SKM-1 (cell line): ENCODE results near the gene FRAT2.

Experiments
- DNase-seq: peaks from one replicate; lab custom pipeline; 2025; ENCODE audit not compliant: unreplicated experiment; lab: John Stamatoyannopoulos, UW

FRAT2 gene

DNA sequence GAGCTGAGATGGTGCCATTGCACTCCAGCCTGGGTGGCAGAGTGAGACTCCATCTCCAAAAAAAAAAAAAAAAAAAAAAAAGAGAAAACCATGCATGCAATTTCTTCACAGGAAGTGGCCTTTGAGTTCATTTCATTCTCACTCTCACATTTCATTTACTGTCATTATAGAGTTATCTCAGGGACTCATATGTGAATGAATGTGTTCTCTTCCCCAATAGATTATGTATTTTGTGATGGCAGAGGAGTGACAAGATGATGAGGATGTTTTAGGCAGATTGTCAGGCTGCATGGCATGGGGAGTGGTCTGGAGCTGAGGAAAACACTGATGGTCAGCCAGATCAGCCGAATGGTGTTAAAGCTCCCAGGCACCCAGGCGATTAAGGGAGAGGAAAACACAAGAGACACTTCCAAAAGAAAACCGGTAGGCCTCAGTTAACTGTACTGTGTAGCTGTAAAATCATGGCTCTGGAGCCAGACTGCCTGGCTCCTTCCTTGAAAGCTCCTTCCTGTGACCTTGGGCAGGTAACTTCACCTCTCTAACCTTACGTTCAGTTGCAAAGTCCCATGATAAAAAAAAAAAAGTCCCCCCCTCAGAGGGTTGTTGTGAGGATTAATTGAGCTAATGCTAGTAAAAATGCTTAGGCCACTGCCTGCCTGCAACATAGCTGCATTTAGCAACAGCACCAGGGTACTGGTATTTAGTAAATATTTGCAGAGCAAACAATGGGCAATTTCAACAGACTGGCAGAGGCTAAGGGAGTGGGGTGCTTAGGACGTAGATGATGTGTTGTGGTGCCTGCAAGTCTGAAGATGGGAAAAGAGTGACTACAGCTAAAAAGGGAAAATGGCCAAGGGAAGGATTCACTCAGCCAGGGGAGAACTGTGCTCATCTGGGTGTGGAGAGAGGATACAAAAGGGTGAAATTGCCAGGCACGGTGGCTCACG is 6.9 kb downstream of the FRAT2 start:
- DNase-seq = no peak

DNA sequence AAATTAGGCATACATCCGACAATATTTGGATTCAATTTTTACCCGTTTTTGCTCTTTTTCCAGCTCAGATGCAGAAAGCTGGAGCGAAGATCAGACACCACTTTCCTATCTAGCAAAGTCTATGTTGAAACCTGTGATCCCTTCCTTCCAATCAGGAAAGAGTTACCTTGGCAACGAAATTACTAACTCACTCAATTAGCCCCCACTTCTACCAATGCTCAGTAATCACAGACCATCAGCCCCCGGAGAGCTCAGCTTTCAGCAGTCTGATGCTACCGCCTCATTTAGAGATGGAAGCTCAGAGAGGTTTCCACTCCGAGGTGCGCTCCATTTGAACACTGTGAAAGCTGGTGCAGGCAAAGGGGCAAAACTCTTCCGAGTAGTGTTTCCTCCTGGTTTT is 8.8 kb downstream of the FRAT2 start:
- no peak for DNase-seq

DNA sequence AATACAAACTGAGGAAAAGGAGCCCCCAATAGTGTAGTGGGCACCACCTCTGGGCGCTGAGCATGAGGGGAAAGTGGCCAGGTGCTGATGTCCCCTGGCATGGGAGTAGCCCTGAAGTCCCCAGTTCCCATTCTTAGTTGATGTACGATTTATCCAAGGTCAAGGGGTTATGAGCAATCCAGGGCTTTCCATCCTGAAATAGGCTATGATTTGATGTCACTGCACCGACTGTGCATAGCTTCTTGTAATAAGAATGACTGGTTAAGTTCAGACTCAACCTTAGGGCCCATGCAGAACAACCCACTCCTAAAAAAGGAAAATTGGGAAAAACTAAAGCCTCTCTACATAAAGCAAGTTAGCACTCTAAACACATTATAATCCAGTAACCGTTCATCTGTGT is 11.0 kb downstream of the FRAT2 start:
- DNase-seq = no peak

DNA sequence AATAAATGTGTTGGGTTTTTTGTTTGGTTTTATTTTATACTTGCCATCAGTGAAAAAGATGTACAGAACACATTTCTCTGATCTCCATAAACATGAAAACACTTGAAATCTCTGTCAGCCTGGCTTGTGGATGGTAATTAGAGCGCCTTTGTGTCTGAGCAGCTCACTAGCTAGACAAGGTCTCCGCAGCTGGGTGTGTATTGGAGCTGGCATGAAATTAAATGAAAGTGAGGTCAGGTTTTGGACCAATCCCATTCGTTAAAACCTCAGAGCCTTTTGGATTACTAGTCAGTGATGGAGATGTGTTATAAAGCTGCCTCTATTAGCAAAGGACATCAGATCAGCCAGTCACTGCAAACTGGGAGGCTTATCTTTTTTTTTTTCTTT is 12.7 kb downstream of the FRAT2 start:
- DNase-seq = no peak

DNA sequence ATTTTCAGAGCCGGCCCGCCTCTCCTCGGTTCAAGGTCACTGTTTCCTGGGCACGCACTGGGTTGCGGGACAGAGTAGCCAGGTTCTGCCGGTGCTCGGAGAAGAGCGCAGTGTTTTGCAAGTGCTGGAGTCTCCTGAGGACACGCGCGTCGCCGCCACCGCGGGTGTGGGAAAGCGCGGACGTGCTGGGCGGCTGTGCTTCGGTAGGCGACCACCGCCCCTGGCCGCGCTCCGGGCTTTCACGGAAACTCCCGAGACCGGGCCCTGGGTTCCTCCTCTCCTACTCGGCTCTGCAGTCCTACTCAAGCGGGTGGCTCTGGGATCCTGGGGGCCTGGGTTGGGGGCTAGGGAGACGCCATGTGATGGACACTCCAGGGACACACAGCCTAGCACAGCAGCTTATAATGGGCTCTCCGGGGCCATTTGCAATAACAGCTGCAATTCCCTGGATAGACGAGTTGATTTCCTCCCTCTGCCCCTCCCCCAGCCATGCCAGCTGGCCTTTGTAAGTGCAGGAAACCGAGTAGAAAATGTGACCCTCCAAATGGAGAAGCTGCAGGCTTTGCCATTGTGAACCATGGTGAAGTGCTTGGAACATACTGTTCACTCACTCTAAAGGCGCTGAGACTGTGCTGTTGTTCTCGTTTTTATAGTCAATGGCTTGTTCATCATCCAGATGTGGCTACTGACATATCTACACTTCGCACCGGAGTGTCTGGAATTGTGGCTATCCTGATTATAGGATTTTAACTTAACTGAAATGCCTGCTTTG is 13.3 kb downstream of the FRAT2 start:
- peak; percentile 31 for DNase-seq

DNA sequence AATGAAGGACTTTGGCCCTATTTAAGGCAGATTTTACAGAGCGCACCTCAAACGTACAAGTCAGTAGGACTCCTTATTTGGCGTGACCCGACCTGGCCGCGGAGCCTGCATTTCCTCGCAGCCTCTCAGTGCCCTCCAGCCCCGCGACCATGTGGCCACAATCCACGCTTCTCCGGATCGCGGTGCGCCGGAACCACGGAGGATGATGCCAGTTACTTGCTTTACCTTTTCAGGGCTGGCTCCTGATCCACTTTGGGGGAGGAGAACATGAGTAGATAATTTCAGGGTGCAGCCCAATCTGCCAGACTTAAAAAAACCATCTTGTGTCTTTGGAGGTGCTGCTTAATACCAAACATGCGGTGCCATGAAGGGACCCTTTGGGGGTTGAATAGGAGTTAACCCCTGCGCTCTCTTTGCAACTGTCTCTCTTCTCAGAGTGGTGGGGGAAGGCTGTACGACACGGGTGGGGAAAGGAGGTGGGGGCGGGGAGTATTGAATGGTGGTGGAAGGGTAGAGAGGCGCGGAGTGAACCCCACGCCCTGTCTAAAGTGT is 14.0 kb downstream of the FRAT2 start:
- DNase-seq = no peak

DNA sequence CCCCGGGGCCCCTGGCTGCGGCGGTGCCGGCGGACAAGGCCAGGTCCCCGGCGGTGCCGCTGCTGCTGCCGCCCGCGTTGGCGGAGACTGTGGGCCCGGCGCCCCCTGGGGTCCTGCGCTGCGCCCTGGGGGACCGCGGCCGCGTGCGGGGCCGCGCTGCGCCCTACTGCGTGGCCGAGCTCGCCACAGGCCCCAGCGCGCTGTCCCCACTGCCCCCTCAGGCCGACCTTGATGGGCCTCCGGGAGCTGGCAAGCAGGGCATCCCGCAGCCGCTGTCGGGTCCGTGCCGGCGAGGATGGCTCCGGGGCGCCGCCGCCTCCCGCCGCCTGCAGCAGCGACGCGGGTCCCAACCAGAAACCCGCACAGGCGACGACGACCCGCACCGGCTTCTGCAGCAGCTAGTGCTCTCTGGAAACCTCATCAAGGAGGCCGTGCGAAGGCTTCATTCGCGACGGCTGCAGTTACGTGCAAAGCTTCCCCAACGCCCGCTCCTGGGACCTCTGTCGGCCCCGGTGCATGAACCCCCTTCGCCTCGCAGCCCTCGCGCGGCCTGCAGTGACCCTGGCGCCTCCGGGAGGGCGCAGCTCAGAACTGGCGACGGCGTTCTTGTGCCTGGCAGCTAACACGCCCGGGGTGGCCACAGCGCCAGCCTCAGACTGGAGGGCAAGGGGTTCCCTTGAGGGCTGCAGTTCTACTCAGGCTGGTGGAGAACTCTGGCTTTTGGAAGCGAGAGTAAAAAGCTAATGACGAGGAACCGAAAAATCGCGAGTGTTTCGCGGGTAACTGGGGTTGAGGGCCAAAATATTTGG is 14.7 kb downstream of the FRAT2 start:
- DNase-seq = no peak

DNA sequence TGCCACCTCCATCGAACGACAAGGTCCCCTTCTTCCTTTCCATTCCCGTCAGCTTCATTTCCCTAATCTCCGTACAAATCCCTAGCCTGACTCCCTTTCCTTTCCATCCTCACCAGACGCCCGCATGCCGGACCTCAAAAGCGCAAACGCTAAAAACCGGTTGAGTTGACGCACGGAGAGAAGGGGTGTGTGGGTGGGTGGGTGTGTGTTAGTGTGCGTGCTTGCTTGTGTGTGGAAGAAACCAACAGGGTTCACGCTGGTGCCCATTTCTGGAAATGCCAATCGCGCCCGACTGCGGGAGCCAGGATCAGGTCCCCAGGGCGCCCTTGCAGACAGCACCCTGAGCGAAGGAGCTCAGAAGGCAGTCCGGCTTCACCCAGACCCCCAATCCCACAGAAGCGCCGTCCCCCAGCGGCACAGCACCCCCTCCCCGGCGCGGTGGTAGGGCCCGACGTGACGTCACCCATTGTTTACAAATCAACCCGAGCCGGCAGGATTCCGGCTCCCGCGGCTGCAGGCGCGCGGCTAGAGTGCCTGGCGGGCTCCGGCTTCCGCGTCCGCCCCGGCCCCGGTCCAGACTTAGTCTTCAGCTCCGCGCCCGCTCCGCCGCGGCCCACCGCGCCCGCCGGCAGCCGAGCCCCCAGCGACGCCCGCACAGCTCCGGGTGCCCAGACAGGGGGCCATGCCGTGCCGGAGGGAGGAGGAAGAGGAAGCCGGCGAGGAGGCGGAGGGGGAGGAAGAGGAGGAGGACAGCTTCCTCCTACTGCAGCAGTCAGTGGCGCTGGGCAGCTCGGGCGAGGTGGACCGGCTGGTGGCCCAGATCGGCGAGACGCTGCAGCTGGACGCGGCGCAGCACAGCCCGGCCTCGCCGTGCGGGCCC is 15.5 kb downstream of the FRAT2 start, which contains the start of gene FRAT1:
Gene FRAT1, plus strand, starts transcription at position 500 of the 880 bp plus-strand sequence. Its CDS starts 183 bp downstream, at position 683.
- DNase-seq = peak; percentile 57

DNA sequence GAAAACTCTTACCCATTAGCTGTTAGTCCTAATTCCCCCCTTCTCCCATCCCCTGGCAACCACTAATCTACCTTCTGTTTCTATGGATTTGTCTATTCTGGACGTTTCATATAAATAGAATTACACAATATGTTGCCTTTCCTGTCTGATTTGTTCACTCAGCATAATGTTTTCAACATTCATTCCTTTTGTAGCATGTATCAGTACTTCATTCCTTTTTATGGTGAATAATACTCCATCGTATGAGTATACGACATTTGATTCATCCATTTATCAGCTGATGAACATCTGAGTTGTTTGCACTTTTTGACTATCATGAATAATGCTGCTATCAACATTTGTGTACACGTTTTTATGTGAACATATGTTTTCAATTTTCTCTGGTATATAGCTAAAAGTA is 19.9 kb downstream of the FRAT2 start:
- DNase-seq = no peak

DNA sequence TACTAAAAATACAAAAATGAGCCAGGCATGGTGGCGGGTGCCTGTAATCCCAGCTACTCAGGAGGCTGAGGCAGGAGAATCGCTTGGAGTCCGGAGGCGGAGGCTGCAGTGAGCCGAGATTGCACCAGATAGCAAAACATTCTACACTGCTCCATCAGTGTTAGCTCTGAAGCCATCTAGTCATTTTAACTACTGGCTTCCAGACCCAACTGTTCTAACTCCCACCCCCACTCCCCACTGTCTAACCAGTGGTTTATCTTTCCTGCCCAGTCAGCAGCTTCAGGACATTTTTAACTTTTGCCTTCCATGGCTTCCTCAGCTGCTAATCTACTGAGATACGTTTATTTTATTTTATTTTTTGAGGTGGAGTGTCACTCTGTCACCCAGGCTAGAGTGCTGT is 21.6 kb downstream of the FRAT2 start:
- DNase-seq = no peak

DNA sequence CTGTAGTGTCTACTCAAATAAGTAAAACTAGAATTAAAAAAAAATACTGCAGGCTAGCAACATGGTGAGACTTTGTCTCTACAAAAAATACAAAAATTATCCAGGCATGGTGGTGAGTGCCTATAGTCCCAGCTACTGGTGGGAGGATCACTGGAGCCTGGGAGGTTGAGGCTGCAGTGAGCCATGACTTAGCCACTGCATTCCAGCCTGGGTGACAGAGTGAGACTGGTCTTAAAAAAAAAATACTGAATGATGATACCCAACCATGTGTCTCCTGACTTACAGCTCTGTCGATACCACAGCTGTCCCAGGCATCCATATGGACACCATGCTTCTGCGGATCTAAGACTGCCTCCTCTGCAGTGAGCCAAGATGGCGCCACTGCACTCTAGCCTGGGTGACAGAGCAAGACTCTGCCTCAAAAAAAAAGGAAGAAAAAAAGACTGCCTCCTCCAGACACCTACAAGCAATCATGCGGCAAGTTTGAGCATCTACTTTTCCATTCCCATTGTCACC is 23.4 kb downstream of the FRAT2 start:
- no peak for DNase-seq

DNA sequence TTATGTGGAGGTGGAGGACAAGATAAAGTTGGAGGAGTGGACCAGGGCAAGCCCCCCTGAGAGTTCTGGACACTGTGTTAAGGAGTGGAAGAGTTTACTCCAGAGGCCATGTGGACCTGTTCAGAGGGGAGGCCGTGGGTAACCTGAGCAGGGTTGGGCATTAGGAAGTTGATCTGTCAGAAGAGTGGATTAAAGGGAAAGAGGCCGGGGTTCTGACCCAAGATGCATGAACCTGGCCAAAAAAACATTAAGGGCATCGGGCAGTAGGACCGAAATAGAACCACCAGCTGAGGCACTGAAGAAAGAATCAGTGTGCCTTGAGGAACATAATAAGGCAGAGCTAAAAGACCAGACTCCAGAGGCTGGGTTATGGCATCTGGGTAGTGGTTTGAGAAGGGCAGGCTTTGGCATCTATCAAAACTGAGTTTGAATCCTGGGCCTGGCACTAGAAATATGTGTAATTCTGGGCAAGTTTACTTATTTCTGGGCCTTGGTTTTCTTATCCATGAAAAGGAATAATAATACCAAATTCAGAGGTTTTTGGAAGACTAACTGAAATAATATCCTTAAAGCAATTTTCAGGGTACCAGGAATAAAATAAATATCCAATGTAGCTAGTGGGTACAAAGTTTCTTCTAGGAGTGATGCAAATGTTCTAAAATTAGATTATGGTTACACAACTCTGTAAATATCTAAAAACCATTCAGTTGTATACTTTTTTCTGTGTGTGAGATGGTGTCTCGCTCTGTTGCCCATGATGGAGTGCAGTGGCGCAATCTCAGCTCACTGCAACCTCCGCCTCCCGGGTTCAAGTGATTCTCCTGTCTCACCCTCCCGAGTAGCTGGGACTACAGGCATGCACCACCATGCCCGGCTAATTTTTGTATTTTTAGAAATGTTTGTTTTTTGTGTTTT is 26.4 kb downstream of the FRAT2 start:
- no peak for DNase-seq

DNA sequence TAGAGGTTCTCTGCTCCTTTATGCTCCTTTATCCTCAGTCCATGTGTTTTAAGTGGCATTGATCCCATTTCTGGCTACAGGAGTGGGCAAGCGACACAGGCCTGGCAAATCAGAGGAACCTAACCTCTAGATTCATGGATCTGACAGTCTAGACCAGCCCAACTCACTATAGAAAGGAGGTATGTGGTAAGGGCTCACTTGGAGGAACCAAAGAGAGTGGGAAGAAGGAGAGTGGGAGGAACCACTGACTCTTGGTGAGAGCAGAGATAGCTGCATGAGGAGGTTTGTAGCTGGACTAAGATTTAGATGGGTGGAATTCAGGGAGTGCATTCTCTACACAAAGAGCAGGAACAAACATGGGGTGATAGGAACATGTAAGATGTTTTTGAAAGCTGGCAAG is 27.1 kb downstream of the FRAT2 start:
- DNase-seq = no peak

DNA sequence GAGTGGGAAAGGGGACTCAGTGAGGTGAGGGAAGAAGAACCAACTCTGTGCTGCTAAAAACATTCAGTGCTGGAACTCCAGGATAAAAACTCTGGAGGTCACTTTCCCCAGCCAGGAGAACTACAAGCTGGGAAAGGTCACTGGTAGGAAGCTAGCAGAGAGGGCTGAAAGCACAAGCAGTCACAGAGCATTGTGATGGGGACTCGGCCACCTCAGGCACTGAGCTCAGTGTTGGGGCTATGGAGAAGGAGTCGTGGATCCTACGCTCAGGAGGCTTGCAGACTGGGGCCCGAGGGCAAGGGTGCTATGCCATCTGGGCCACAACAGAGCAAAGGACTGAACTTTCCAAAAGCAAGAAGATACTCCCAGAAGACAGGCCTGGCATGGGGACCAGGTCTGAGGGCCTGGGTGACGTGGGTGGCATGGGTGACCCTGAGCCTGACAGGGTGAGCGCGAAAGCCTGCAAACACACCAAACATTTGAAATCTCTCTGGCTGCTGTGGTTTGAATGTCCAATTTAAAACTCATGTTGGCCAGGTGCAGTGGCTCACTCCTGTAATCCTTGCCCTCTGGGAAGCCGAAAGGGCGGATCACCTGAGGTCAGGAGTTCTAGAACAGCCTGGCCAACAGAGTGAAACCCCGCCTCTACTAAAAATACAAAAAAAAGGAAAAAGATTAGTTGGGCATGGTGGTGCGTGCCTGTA is 32.3 kb downstream of the FRAT2 start:
- no peak for DNase-seq

DNA sequence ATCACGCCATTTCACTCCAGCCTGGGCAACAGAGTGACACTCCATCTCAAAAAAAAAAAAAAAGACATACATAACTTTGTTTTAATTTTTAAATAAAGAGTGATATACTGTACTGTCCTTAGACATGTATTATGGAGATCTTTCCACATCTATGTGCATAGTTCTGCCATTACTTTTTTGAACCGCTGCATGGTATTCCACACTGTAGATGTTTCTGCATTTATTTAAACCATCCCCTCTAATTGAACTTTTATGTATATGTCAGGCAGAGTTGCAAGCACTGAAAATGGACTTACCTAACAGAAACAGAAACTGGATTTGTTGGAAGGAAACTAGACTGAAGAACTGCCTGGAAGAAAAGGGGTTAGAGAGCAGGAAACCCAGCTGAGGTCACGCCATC is 33.5 kb downstream of the FRAT2 start:
- no peak for DNase-seq

DNA sequence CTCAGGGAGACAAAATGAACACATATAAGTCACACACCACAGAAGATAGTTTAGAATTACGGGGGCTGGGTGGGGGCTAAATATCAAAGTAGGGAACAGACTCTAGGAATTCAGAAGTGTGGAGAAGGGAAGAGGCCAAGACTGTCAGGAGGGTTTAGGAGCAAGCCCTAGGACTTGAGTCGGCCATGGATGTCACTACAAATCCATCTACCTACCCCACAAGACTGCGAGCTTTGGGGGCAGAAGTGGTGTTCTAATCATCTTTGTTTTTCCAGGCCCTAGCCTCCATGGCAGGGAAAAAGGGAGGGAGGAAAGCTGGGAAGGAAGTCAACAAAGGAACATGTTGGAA is 36.3 kb downstream of the FRAT2 start:
- no peak for DNase-seq

DNA sequence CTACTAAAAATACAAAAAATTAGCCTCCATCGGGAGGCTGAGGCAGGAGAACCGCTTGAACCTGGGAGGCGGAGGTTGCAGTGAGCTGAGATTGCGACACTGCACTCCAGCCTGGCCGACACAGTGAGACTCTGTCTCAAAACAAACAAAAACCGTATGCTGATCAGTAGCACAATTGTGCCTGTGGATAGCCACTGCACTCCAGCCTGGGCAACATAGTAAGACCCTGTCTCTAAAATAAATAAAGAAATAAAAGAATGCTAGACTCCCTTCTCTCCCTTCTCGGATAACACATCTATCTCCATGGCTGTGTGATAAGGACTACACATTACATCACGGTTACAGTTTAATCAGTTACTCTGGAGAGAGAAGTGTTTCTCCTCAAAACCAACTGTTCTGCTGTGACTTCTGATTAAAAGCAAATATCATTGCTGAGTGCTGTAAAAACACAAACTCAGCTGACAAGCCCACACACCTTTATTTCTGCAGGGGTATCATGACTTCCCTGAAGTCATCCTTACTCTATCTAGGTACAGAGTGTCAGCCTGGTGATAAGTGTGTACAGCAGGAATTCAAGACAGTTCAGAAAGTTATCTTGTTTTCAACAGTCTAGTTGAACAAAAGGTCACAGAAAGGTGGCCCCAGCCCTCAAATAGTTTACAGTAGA is 36.8 kb downstream of the FRAT2 start:
- no peak for DNase-seq

DNA sequence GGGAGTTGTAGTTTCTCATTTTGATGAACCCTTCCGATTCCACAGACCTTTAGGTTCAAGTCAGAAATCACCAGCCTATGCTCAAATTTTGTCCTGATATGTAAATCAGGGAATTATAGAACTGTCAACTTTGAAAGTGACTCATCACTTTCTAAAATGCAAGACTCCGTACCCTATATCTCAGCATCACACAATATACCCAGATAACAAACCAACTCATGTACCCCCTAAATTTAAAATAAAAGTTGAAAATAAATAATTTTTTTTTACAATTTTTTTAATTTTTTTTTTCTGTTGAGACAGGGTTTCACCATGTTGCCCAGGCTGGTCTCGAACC is 41.7 kb downstream of the FRAT2 start:
- no peak for DNase-seq
